HFF-Myc (cell line): ENCODE measurements around the gene DPEP1.

Source experiments
- DNase-seq: peaks from one replicate; pipeline ENCODE4 v3.0.0-alpha.2; 2011; ENCODE audit warnings: low read depth; ENCODE audit errors: extremely low read depth
- H3K4me3 ChIP-seq: replicated peaks from 2 replicates; pipeline ENCODE4 v1.5.1; 2011; ENCODE audit warnings: low read depth, mild to moderate bottlenecking, control low read depth, low read length
- TF ChIP-seq, protein P1 (sequence below): IDR thresholded peaks from 2 replicates; pipeline ENCODE4 v1.5.1; 2012; ENCODE audit warnings: mild to moderate bottlenecking, low read depth, low read length, control low read depth; ENCODE audit errors: missing control alignments

The DPEP1 gene

DNA sequence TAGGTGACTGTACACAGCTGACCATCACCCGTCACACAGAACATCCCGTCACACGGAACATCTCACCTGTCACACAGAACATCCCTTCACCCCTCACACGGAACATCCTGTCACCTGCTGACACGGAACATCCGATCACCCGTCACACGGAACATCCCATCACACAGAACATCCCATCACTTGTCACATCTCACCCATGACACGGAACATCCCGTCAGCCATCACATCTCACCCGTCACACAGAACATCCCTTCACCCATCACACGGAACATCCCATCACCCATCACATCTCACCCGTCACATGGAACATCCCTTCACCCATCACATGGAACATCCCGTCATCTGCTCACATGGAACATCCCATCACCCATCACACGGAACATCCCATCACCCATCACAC is 34.1 kb upstream of the DPEP1 start:
- no peak overlapping the region for H3K4me3 ChIP-seq
- TF ChIP-seq, protein P1, sequence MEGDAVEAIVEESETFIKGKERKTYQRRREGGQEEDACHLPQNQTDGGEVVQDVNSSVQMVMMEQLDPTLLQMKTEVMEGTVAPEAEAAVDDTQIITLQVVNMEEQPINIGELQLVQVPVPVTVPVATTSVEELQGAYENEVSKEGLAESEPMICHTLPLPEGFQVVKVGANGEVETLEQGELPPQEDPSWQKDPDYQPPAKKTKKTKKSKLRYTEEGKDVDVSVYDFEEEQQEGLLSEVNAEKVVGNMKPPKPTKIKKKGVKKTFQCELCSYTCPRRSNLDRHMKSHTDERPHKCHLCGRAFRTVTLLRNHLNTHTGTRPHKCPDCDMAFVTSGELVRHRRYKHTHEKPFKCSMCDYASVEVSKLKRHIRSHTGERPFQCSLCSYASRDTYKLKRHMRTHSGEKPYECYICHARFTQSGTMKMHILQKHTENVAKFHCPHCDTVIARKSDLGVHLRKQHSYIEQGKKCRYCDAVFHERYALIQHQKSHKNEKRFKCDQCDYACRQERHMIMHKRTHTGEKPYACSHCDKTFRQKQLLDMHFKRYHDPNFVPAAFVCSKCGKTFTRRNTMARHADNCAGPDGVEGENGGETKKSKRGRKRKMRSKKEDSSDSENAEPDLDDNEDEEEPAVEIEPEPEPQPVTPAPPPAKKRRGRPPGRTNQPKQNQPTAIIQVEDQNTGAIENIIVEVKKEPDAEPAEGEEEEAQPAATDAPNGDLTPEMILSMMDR: no peak
- DNase-seq: no peak

DNA sequence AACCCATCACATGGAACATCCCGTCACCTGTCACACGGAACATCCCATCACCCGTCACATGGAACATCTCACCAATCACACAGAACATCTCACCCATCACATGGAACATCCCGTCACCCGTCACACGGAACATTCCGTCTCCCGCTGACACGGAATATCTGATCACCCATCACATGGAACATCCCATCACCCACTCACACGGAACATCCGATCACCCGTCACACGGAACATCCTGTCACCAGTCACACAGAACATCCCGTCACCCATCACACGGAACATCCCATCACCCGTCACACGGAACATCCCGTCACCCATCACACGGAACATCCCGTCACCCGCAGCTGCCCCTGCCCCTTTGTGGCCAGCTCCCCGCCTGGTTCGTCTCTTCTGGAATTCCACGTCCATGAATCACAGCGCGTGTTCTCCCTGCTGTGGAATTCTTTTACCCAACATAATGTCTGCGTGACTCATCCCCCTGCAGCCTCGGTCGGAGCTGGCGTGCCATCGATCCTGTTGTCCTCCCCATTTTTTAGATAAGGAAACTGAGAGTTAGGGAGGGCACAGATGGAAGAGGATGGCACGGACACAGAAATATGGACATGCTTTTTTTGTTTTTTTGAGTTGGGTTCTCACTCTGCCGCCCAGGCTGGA is 32.3 kb upstream of the DPEP1 start:
- DNase-seq: peak; percentile 80
- TF ChIP-seq, protein P1: no peak
- H3K4me3 ChIP-seq: no peak overlapping the region

DNA sequence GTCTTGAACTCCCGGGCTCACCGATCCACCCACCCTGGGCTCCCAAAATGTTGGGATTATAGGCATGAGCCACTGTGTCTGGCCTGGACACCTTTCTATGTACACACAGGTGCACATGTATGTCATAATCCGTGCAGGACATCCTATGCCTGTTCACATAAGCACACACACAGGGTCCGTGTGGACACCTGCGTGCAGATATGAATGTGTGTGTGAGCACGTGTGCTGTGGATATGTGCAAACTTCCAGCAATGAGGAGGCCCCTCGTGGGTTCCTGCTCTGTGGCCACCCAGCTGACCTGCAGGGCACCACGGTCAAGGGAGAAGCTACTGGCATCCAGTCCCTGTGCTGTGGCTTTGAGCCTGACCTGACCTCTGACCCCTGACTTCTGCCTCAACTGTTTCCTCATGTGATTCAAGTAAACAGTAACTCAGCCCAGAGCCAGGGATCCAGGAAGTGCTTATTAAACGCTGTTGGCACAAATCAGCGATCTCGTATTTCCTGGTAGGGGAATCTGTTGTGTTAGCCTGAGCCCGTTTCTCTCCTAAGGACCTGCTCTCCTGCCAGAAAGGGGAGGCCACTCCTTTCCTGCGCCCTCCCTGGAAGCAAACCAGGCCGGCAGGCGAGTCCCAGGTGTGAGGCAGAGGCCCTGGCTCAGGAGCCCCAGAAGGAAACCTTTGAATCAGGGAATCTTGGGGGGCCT is 31.4 kb upstream of the DPEP1 start:
- DNase-seq: no peak
- TF ChIP-seq, protein P1: no peak
- H3K4me3 ChIP-seq: no peak overlapping the region

DNA sequence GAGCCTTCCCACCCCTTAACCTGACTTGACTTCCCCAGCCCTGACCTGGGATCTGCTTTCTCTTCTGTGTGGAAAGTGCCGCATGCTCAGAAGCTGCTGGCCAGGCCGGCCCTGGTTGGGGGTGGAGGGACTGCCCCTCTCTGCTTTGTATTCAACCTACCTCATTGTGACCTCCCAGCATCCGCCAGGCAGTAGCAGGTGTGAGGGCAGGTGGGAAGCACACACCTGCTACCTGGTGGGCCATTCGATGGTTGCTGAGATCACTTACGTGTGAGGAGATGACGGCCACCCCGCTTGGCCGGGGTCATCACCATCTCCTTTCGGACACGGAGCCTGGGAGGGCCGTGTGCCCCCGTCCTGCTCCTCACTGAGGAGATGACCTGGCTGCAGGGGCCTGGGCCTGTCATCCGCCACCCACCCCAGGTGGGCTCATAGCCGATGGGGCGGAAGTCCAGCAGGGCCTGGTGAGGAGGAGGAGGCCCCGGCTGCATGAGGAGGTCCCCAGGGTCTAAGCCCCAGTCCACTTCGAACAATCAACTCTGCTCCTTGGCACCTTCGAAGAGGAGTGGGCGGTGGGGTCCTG is 30.7 kb upstream of the DPEP1 start:
- DNase-seq: no peak
- TF ChIP-seq, protein P1: no peak
- no peak overlapping the region for H3K4me3 ChIP-seq

DNA sequence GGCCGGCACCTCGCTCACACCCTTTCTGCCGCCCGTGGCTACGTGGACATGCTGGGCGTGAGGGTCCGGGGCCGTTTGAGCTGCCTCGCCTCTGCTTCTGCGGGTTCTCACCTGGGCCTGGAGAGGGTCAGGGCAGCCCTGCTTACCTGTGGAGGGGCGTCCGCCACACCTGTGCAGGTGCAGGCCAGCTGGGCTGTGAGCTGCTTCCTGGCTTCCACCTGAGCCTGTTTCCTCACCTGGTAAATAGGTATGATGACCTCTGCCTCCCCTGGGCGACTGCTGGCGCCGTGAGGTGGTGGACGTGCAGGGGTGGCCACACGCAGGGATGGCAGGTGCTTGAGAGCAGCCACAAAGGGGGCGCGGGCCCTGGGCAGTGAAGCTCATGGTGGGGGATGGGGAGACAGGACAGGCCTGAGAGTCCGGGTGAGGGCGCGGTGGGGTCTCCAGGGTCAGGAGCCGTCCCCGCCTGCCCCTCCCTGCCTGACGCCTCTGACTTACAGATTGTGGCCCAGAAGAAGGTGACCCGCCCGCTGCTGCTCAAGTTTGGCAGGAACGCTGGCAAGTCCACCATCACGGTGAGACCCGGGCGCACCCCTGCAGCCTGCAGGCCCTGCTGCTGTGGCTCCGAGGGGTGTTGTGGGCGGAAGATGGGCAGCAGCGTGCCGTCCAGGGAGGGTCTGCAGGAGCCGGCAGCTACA is 30.1 kb upstream of the DPEP1 start:
- DNase-seq: no peak
- no peak overlapping the region for H3K4me3 ChIP-seq
- TF ChIP-seq, protein P1: no peak

DNA sequence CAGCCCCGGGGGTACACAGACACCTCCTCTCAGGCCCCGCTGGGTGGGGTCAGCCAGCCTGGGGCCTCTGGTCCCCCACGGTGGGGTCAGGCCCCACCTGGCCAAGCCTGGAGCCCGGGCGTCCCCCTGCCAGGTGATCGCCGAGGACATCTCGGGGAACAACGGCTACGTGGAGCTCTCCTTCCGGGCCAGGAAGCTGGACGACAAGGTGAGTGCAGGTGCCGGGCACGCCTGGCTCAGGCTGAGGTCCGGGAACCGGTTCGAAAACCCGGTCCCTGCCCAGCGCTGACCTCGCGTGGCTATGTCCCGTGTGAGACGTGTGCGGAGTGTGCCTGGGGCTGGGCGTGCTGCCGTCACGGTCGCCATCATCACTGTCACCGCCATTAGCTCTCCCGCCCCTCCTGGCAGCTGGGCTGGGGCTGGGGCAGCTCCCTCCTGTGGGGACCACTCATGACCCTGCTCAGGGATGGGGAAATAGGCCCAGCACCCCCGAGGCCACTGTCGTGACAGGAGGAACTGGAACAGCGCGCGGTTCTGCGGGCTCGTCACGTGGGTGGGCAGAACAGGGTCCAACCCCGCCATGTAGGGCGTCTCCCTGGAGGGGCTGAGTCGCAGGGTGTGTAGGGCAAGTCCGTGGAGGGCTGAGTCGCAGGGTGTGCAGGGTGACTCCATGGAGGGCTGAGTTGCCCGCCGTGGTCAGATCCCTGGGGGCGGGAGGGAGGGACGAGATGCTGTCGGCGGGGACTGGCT is 29.4 kb upstream of the DPEP1 start:
- no peak overlapping the region for H3K4me3 ChIP-seq
- TF ChIP-seq, protein P1: no peak
- DNase-seq: no peak
